H1 (cell line): ENCODE data around the gene P2RX5.

Experiments used
- CEBPB ChIP-seq: IDR thresholded peaks from 2 replicates; pipeline ENCODE4 v1.6.1; 2012; ENCODE audit warnings: low read depth, low read length
- CHD2 ChIP-seq: IDR thresholded peaks from 2 replicates; pipeline ENCODE4 v1.6.1; 2012; ENCODE audit warnings: low read length, improper control_type of control experiment
- EGR1 ChIP-seq: IDR thresholded peaks from 2 replicates; pipeline ENCODE4 v1.6.1; 2011; ENCODE audit warnings: low read depth, low read length, borderline replicate concordance
- PHF8 ChIP-seq: fragments of 200-600 bp; sonication (generic); conservative IDR thresholded peaks from 2 replicates; pipeline ENCODE4 v1.7.1; 2012; ENCODE audit warnings: low read depth, mild to moderate bottlenecking, inconsistent platforms, low read length, moderate library complexity
- POLR2A ChIP-seq, 2 experiments: IDR thresholded peaks; 1 replicate in 1 of 2; 2 replicates in 1 of 2; pipeline ENCODE4 v1.6.1; 2011; ENCODE audit warnings: low read depth in 2 of 2, low read length in 2 of 2, mild to moderate bottlenecking in 2 of 2; ENCODE audit errors: control extremely low read depth in 1 of 2
- POLR2AphosphoS5 ChIP-seq: IDR thresholded peaks from 2 replicates; pipeline ENCODE4 v1.6.1; 2011; ENCODE audit warnings: low read depth, low read length
- RFX5 ChIP-seq: IDR thresholded peaks from 2 replicates; pipeline ENCODE4 v1.6.1; 2011; ENCODE audit warnings: low read depth, low read length, improper control_type of control experiment, borderline replicate concordance
- SIX5 ChIP-seq: IDR thresholded peaks from 2 replicates; pipeline ENCODE4 v1.6.1; 2011; ENCODE audit warnings: mild to moderate bottlenecking, low read depth, low read length
- SP1 ChIP-seq: IDR thresholded peaks from 2 replicates; pipeline ENCODE4 v1.6.1; 2011; ENCODE audit warnings: low read depth, low read length
- TF ChIP-seq, protein P1 (sequence below), 3 experiments: IDR thresholded peaks; 1 replicate in 2 of 3; 2 replicates in 1 of 3; pipeline versions ENCODE4 v1.5.1 to v1.6.1; 2011; ENCODE audit warnings: low read length in 3 of 3, mild to moderate bottlenecking in 3 of 3, inconsistent platforms in 2 of 3, low read depth in 1 of 3, moderate library complexity in 1 of 3; ENCODE audit not compliant: insufficient read depth in 1 of 3; ENCODE audit errors: control extremely low read depth in 1 of 3
- TF ChIP-seq, protein P2 (sequence below): IDR thresholded peaks from 2 replicates; pipeline ENCODE4 v1.6.1; 2012; ENCODE audit warnings: inconsistent platforms

DNA sequence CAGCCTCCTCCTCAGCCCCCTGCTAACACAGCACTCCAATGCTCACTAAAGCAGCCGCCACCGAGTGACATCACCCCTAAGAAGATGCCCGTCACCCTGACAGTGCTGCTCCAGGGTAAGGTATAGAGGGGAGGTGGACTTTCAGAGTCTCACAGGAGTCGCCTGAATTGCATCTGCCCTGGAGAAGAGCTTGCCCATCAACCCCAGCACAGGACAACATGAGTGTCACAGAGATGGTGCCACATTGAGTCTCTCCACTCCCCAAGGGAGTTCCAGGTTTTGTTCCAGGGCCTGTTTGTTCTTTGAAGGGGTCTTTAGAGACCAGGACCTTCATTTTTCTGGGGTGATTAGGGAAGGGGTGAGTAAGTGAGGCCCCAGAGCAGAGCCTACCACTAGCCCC, 2.2 kb upstream of the P2RX5 start:
- TF ChIP-seq, protein P1, sequence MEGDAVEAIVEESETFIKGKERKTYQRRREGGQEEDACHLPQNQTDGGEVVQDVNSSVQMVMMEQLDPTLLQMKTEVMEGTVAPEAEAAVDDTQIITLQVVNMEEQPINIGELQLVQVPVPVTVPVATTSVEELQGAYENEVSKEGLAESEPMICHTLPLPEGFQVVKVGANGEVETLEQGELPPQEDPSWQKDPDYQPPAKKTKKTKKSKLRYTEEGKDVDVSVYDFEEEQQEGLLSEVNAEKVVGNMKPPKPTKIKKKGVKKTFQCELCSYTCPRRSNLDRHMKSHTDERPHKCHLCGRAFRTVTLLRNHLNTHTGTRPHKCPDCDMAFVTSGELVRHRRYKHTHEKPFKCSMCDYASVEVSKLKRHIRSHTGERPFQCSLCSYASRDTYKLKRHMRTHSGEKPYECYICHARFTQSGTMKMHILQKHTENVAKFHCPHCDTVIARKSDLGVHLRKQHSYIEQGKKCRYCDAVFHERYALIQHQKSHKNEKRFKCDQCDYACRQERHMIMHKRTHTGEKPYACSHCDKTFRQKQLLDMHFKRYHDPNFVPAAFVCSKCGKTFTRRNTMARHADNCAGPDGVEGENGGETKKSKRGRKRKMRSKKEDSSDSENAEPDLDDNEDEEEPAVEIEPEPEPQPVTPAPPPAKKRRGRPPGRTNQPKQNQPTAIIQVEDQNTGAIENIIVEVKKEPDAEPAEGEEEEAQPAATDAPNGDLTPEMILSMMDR (IDR thresholded peaks at IDR 0.05; ENCODE audit: control extremely low read depth in 1 of 3, insufficient read depth in 1 of 3, low read depth in 1 of 3, low read length in 3 of 3) = no peak
- TF ChIP-seq RFX5 (no peak), SP1 (no peak), POLR2A (IDR thresholded peaks at IDR 0.05; ENCODE audit: control extremely low read depth in 1 of 2, low read depth in 2 of 2, low read length in 2 of 2) (no peak), PHF8 (no peak), CHD2 (no peak), SIX5 (no peak), POLR2AphosphoS5 (no peak), CEBPB (no peak), EGR1 (no peak)
- TF ChIP-seq, protein P2, sequence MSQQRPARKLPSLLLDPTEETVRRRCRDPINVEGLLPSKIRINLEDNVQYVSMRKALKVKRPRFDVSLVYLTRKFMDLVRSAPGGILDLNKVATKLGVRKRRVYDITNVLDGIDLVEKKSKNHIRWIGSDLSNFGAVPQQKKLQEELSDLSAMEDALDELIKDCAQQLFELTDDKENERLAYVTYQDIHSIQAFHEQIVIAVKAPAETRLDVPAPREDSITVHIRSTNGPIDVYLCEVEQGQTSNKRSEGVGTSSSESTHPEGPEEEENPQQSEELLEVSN = no peak
